Liver (tissue), 9 donors: ENCODE results near the gene SERPINB1. TPM values are rescaled to one million over a fixed set of nuclear protein-coding genes. Genes with fewer than 3 reads are reported as not detected.

Experiments used
- DNase-seq: peaks from one replicate; pipeline ENCODE4 v3.0.0-alpha.2; 2017; ENCODE audit warnings: low spot score
- H3K27ac ChIP-seq, 2 donors: one replicate each; pipeline ENCODE4 v1.7.0; 2013; ENCODE audit warnings: inconsistent platforms in 2 of 2, low read length in 2 of 2, control low read depth in 1 of 2, low read depth in 1 of 2, mild to moderate bottlenecking in 1 of 2
- H3K27me3 ChIP-seq, 4 donors: one replicate each; pipeline versions ENCODE4 v1.6.1 to v1.7.0; 2013; ENCODE audit warnings: low read length in 3 of 4, inconsistent platforms in 1 of 4, mild to moderate bottlenecking in 1 of 4, moderate library complexity in 1 of 4; ENCODE audit not compliant: control insufficient read depth in 4 of 4, insufficient read depth in 4 of 4
- H3K36me3 ChIP-seq, 4 donors: one replicate each; pipeline versions ENCODE4 v1.6.1 to v1.7.0; 2013; ENCODE audit warnings: low read length in 3 of 4, mild to moderate bottlenecking in 3 of 4, low read depth in 1 of 4, moderate library complexity in 1 of 4; ENCODE audit not compliant: control insufficient read depth in 4 of 4, insufficient read depth in 3 of 4
- H3K4me1 ChIP-seq, 4 donors: one replicate each; pipeline versions ENCODE4 v1.6.1 to v1.7.0; 2013; ENCODE audit warnings: low read length in 3 of 4, mild to moderate bottlenecking in 3 of 4, moderate library complexity in 1 of 4; ENCODE audit not compliant: control insufficient read depth in 4 of 4, insufficient read depth in 4 of 4
- H3K4me3 ChIP-seq, 3 donors: one replicate each; pipeline versions ENCODE4 v1.6.1 to v1.7.0; 2013; ENCODE audit warnings: low read length in 3 of 3, control low read depth in 1 of 3, low read depth in 1 of 3, mild to moderate bottlenecking in 1 of 3
- H3K9ac ChIP-seq, 2 donors: one replicate each; pipeline ENCODE4 v1.7.0; 2013; ENCODE audit warnings: low read length in 2 of 2, mild to moderate bottlenecking in 2 of 2, moderate library complexity in 2 of 2, control low read depth in 1 of 2, low read depth in 1 of 2
- H3K9me3 ChIP-seq, 4 donors: one replicate each; pipeline versions ENCODE4 v1.6.1 to v1.7.0; 2013; ENCODE audit warnings: low read length in 3 of 4; ENCODE audit not compliant: control insufficient read depth in 4 of 4
- EGR1 ChIP-seq, 2 donors: IDR thresholded peaks; 2 replicates each; pipeline ENCODE4 v1.6.1; 2016 to 2018; ENCODE audit warnings: antibody characterized with exemption in 2 of 2, low read depth in 2 of 2
- FOXA1 ChIP-seq: IDR thresholded peaks from 2 replicates; pipeline ENCODE4 v1.6.1; 2016; ENCODE audit warnings: antibody characterized with exemption
- FOXA2 ChIP-seq: IDR thresholded peaks from 2 replicates; pipeline ENCODE4 v1.6.1; 2016; ENCODE audit warnings: antibody characterized with exemption
- GABPA ChIP-seq, 2 donors: IDR thresholded peaks in 1 of 2; conservative IDR thresholded peaks in 1 of 2; 2 replicates each; pipeline ENCODE4 v1.6.1; 2016; ENCODE audit warnings: antibody characterized with exemption in 2 of 2, mild to moderate bottlenecking in 1 of 2, moderate library complexity in 1 of 2
- HNF4A ChIP-seq, 2 donors: conservative IDR thresholded peaks; 2 replicates each; pipeline ENCODE4 v1.6.1; 2016; ENCODE audit warnings: antibody characterized with exemption in 2 of 2, mild to moderate bottlenecking in 2 of 2
- HNF4G ChIP-seq: IDR thresholded peaks from 2 replicates; pipeline ENCODE4 v1.6.1; 2016; ENCODE audit warnings: antibody characterized with exemption
- JUND ChIP-seq, 2 donors: IDR thresholded peaks; 2 replicates each; pipeline ENCODE4 v1.6.1; 2016; ENCODE audit warnings: antibody characterized with exemption in 2 of 2
- NR2F2 ChIP-seq: IDR thresholded peaks from 2 replicates; pipeline ENCODE4 v1.6.1; 2016; ENCODE audit warnings: antibody characterized with exemption
- RAD21 ChIP-seq, 2 donors: IDR thresholded peaks; 2 replicates each; pipeline ENCODE4 v1.6.1; 2016; ENCODE audit warnings: antibody characterized with exemption in 2 of 2, mild to moderate bottlenecking in 2 of 2
- RXRA ChIP-seq, 2 donors: IDR thresholded peaks; 2 replicates each; pipeline ENCODE4 v1.6.1; 2017 to 2018; ENCODE audit warnings: antibody characterized with exemption in 2 of 2, mild to moderate bottlenecking in 1 of 2
- SP1 ChIP-seq: IDR thresholded peaks from 2 replicates; pipeline ENCODE4 v1.6.1; 2018; ENCODE audit warnings: antibody characterized with exemption, mild to moderate bottlenecking
- TAF1 ChIP-seq: conservative IDR thresholded peaks from 2 replicates; pipeline ENCODE4 v1.6.1; 2016; ENCODE audit warnings: antibody characterized with exemption, mild to moderate bottlenecking
- YY1 ChIP-seq: IDR thresholded peaks from 2 replicates; pipeline ENCODE4 v1.6.1; 2016; ENCODE audit warnings: antibody characterized with exemption, mild to moderate bottlenecking
- whole genome bisulfite sequencing: extraction: QIAGEN DNeasy Blood & Tissue Kit; methylation state at CpG from one replicate; pipeline ENCODE4 v1.1.7; 2013; 5-methylcytosine and 5-hydroxymethylcytosine counted together
- polyA plus RNA-seq, 2 donors: library from polyadenylated mRNA; stranded (reverse) in 1 of 2; unstranded in 1 of 2; fragments of 200-250 nt in 1 of 2; fragments of >200 nt in 1 of 2; fragmentation: Nextera tagmentation in 1 of 2; extraction: Ambion mirVana in 1 of 2; gene quantifications; one replicate each; pipeline versions ENCODE4 v1.2.1 to v1.2.3, GENCODE V29; 2013 to 2015
- total RNA-seq, 2 donors: library from RNA; depleted of rRNA; stranded (reverse); fragments of >200 nt; gene quantifications; one replicate each; pipeline ENCODE4 v1.2.3, GENCODE V29; 2014
- TF ChIP-seq, protein P1 (sequence below): IDR thresholded peaks from 2 replicates; pipeline ENCODE4 v1.6.1; 2016; ENCODE audit warnings: antibody characterized with exemption
- TF ChIP-seq, protein P2 (sequence below): fragments of 150-350 bp; IDR thresholded peaks from 2 replicates; pipeline ENCODE4 v1.5.1; 2017; ENCODE audit warnings: improper control_type of control experiment, low read depth, low read length; ENCODE audit not compliant: missing input control
- TF ChIP-seq, protein P3 (sequence below): IDR thresholded peaks from 2 replicates; pipeline ENCODE4 v1.6.1; 2016; ENCODE audit warnings: antibody characterized with exemption, mild to moderate bottlenecking
- TF ChIP-seq, protein P4 (sequence below): IDR thresholded peaks from 2 replicates; pipeline ENCODE4 v1.6.1; 2016; ENCODE audit warnings: antibody characterized with exemption
- TF ChIP-seq, protein P5 (sequence below): IDR thresholded peaks from 2 replicates; pipeline ENCODE4 v1.6.1; 2016; ENCODE audit warnings: antibody characterized with exemption
- donor health status: healthy.
- donor health status: healthy.
- donor health status: healthy.
- donor health status: healthy.
- donor health status: healthy.

SERPINB1 gene
- total and polyA plus RNA-seq, 4 donors: 12.5 to 34.3 (median 18.6) TPM

DNA sequence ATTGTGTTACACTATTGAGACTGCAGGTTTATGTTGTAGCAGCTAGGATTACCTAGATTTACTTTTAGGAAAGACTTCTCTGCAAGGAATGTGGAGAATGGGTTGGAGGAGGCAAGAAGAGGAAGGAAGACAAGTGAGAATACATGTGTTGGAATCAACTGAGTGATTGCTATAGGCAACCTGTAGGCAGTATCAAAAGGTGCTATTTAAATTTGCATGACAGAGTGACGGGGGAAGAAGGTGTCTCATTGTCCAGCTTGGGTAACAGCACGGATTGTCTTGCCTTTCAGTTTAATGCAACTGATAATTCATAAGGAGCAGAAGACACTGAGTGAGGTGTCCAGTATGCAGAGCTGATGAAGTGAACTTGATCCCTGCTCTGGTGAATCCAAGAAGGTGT is 42.0 kb upstream of the SERPINB1 start:
- no peak overlapping the region for H3K27ac ChIP-seq
- no peaks in the 10 kb centered on the region for H3K36me3 ChIP-seq
- DNase-seq: no peak
- H3K4me1 ChIP-seq: no peaks in the 10 kb centered on the region
- H3K27me3 ChIP-seq: no peaks in the 10 kb centered on the region
- H3K9me3 ChIP-seq: no peaks in the 10 kb centered on the region
- TF ChIP-seq FOXA1 (no peak), RXRA (IDR thresholded peaks at IDR 0.05) (no peak), HNF4A (conservative IDR thresholded peaks at IDR 0.05) (no peak), EGR1 (IDR thresholded peaks at IDR 0.05; ENCODE audit: low read depth in 2 of 2) (no peak), FOXA2 (no peak), NR2F2 (no peak), JUND (IDR thresholded peaks at IDR 0.05) (no peak), GABPA (IDR thresholded peaks at IDR 0.05 in 1 of 2, conservative IDR thresholded peaks at IDR 0.05 in 1 of 2) (no peak), TAF1 (no peak), SP1 (no peak), RAD21 (IDR thresholded peaks at IDR 0.05) (no peak), HNF4G (no peak), YY1 (no peak)
- TF ChIP-seq, protein P1, sequence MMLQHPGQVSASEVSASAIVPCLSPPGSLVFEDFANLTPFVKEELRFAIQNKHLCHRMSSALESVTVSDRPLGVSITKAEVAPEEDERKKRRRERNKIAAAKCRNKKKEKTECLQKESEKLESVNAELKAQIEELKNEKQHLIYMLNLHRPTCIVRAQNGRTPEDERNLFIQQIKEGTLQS: no peak
- TF ChIP-seq, protein P2, sequence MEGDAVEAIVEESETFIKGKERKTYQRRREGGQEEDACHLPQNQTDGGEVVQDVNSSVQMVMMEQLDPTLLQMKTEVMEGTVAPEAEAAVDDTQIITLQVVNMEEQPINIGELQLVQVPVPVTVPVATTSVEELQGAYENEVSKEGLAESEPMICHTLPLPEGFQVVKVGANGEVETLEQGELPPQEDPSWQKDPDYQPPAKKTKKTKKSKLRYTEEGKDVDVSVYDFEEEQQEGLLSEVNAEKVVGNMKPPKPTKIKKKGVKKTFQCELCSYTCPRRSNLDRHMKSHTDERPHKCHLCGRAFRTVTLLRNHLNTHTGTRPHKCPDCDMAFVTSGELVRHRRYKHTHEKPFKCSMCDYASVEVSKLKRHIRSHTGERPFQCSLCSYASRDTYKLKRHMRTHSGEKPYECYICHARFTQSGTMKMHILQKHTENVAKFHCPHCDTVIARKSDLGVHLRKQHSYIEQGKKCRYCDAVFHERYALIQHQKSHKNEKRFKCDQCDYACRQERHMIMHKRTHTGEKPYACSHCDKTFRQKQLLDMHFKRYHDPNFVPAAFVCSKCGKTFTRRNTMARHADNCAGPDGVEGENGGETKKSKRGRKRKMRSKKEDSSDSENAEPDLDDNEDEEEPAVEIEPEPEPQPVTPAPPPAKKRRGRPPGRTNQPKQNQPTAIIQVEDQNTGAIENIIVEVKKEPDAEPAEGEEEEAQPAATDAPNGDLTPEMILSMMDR: no peak
- TF ChIP-seq, protein P3, sequence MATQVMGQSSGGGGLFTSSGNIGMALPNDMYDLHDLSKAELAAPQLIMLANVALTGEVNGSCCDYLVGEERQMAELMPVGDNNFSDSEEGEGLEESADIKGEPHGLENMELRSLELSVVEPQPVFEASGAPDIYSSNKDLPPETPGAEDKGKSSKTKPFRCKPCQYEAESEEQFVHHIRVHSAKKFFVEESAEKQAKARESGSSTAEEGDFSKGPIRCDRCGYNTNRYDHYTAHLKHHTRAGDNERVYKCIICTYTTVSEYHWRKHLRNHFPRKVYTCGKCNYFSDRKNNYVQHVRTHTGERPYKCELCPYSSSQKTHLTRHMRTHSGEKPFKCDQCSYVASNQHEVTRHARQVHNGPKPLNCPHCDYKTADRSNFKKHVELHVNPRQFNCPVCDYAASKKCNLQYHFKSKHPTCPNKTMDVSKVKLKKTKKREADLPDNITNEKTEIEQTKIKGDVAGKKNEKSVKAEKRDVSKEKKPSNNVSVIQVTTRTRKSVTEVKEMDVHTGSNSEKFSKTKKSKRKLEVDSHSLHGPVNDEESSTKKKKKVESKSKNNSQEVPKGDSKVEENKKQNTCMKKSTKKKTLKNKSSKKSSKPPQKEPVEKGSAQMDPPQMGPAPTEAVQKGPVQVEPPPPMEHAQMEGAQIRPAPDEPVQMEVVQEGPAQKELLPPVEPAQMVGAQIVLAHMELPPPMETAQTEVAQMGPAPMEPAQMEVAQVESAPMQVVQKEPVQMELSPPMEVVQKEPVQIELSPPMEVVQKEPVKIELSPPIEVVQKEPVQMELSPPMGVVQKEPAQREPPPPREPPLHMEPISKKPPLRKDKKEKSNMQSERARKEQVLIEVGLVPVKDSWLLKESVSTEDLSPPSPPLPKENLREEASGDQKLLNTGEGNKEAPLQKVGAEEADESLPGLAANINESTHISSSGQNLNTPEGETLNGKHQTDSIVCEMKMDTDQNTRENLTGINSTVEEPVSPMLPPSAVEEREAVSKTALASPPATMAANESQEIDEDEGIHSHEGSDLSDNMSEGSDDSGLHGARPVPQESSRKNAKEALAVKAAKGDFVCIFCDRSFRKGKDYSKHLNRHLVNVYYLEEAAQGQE: no peak
- TF ChIP-seq, protein P4, sequence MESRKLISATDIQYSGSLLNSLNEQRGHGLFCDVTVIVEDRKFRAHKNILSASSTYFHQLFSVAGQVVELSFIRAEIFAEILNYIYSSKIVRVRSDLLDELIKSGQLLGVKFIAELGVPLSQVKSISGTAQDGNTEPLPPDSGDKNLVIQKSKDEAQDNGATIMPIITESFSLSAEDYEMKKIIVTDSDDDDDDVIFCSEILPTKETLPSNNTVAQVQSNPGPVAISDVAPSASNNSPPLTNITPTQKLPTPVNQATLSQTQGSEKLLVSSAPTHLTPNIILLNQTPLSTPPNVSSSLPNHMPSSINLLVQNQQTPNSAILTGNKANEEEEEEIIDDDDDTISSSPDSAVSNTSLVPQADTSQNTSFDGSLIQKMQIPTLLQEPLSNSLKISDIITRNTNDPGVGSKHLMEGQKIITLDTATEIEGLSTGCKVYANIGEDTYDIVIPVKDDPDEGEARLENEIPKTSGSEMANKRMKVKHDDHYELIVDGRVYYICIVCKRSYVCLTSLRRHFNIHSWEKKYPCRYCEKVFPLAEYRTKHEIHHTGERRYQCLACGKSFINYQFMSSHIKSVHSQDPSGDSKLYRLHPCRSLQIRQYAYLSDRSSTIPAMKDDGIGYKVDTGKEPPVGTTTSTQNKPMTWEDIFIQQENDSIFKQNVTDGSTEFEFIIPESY: no peak
- TF ChIP-seq, protein P5, sequence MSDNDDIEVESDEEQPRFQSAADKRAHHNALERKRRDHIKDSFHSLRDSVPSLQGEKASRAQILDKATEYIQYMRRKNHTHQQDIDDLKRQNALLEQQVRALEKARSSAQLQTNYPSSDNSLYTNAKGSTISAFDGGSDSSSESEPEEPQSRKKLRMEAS: no peak
- no peak overlapping the region for H3K9ac ChIP-seq
- no peak overlapping the region for H3K4me3 ChIP-seq
- over 99% methylated on average over 2 of the region's 2 CpGs for WGBS
